ENCODE measurements around the gene CADPS2.
"Not testable (repeated sequence)": the region's sequence is repeated elsewhere in the genome, so short reads cannot be mapped to it uniquely, and the experiment has no call there.

The CADPS2 gene

GRCh38 chr7:122658856-122659255, 227.4 kb downstream of the CADPS2 start:
- DNase-seq, result no peak

GRCh38 chr7:122653685-122654084, 232.6 kb downstream of the CADPS2 start:
- no peak for DNase-seq

- no peak for DNase-seq
These were observed 233.4 kb downstream of the CADPS2 start for GRCh38 chr7:122652876-122653275.

- no peak for DNase-seq
These were observed 234.8 kb downstream of the CADPS2 start for GRCh38 chr7:122651451-122651850.

- DNase-seq, result no peak
These were observed 243.0 kb downstream of the CADPS2 start for GRCh38 chr7:122643250-122643649.

GRCh38 chr7:122638459-122638858, 247.8 kb downstream of the CADPS2 start:
- DNase-seq, result no peak

GRCh38 chr7:122637784-122638183, 248.5 kb downstream of the CADPS2 start:
- no peak for DNase-seq

GRCh38 chr7:122635481-122635880, 250.8 kb downstream of the CADPS2 start:
- not testable (repeated sequence) for DNase-seq

GRCh38 chr7:122633472-122633871, 252.8 kb downstream of the CADPS2 start:
- no peak for DNase-seq

GRCh38 chr7:122632238-122632637, 254.0 kb downstream of the CADPS2 start:
- no peak for DNase-seq

GRCh38 chr7:122629412-122629953, 256.8 kb downstream of the CADPS2 start:
- no peak for DNase-seq

- DNase-seq, result no peak
These were observed 257.4 kb downstream of the CADPS2 start for GRCh38 chr7:122628651-122629411.

GRCh38 chr7:122626785-122627184, 259.5 kb downstream of the CADPS2 start:
- DNase-seq, result no peak

GRCh38 chr7:122622682-122623081, 263.6 kb downstream of the CADPS2 start:
- DNase-seq, result no peak

GRCh38 chr7:122619664-122620063, 266.6 kb downstream of the CADPS2 start:
- DNase-seq, result no peak

GRCh38 chr7:122618585-122619189, 267.6 kb downstream of the CADPS2 start:
- no peak for DNase-seq

GRCh38 chr7:122616951-122617350, 269.3 kb downstream of the CADPS2 start:
- no peak for DNase-seq

GRCh38 chr7:122605929-122606328, 280.3 kb downstream of the CADPS2 start:
- no peak for DNase-seq

GRCh38 chr7:122604251-122604650, 282.0 kb downstream of the CADPS2 start:
- DNase-seq, result no peak

GRCh38 chr7:122602800-122603199, 283.5 kb downstream of the CADPS2 start:
- no peak for DNase-seq

- DNase-seq, result no peak
These were observed 285.6 kb downstream of the CADPS2 start for GRCh38 chr7:122600630-122601029.

GRCh38 chr7:122600042-122600441, 286.2 kb downstream of the CADPS2 start:
- no peak for DNase-seq

GRCh38 chr7:122597277-122597676, 289.0 kb downstream of the CADPS2 start:
- DNase-seq, result no peak

- DNase-seq, result no peak
These were observed 290.4 kb downstream of the CADPS2 start for GRCh38 chr7:122595885-122596284.

Measured in CD4-positive, alpha-beta T cell treated with Interleukin-17A for 4 hours (primary cell).